Stimulated activated CD4-positive, alpha-beta T cell treated with anti-CD3 and anti-CD28 coated beads, Interleukin-4, amount 100 ng/mL, for 24 hours (primary cell): ENCODE results near the gene AGBL4.

Experiments used
- DNase-seq: peaks from one replicate; pipeline ENCODE4 v3.0.0-alpha.2; 2020

AGBL4 gene

GRCh38 chr1:48756683-48757316 is 1267.0 kb downstream of the AGBL4 start:
- DNase-seq = no peak

GRCh38 chr1:48753293-48753692 is 1270.5 kb downstream of the AGBL4 start:
- no peak for DNase-seq

- no peak for DNase-seq
Observed at GRCh38 chr1:48750109-48750508, 1273.6 kb downstream of the AGBL4 start.

GRCh38 chr1:48749068-48749467 is 1274.7 kb downstream of the AGBL4 start:
- DNase-seq = no peak

- DNase-seq = no peak
Observed at GRCh38 chr1:48746906-48747305, 1276.8 kb downstream of the AGBL4 start.

GRCh38 chr1:48744032-48744431 is 1279.7 kb downstream of the AGBL4 start:
- no peak for DNase-seq

GRCh38 chr1:48743480-48743879 is 1280.3 kb downstream of the AGBL4 start:
- no peak for DNase-seq

GRCh38 chr1:48741380-48741779 is 1282.4 kb downstream of the AGBL4 start:
- no peak for DNase-seq

- no peak for DNase-seq
Observed at GRCh38 chr1:48740621-48741020, 1283.1 kb downstream of the AGBL4 start.

GRCh38 chr1:48739091-48739490 is 1284.7 kb downstream of the AGBL4 start:
- DNase-seq = no peak

GRCh38 chr1:48738356-48738755 is 1285.4 kb downstream of the AGBL4 start:
- no peak for DNase-seq

GRCh38 chr1:48735796-48736195 is 1288.0 kb downstream of the AGBL4 start:
- no peak for DNase-seq

- no peak for DNase-seq
Observed at GRCh38 chr1:48730164-48730910, 1293.4 kb downstream of the AGBL4 start.

- no peak for DNase-seq
Observed at GRCh38 chr1:48728584-48728983, 1295.2 kb downstream of the AGBL4 start.

- DNase-seq = no peak
Observed at GRCh38 chr1:48726557-48727215, 1297.1 kb downstream of the AGBL4 start.

- no peak for DNase-seq
Observed at GRCh38 chr1:48726139-48726538, 1297.6 kb downstream of the AGBL4 start.

- DNase-seq = no peak
Observed at GRCh38 chr1:48725341-48726046, 1298.3 kb downstream of the AGBL4 start.

- no peak for DNase-seq
Observed at GRCh38 chr1:48720929-48721328, 1302.8 kb downstream of the AGBL4 start.

- no peak for DNase-seq
Observed at GRCh38 chr1:48718705-48719104, 1305.0 kb downstream of the AGBL4 start.

GRCh38 chr1:48718116-48718630 is 1305.6 kb downstream of the AGBL4 start:
- no peak for DNase-seq

GRCh38 chr1:48717082-48717481 is 1306.7 kb downstream of the AGBL4 start:
- DNase-seq = no peak

GRCh38 chr1:48715921-48716320 is 1307.8 kb downstream of the AGBL4 start:
- no peak for DNase-seq

GRCh38 chr1:48710915-48711314 is 1312.8 kb downstream of the AGBL4 start:
- no peak for DNase-seq
